Erythroblast (primary cell): ENCODE results near the gene USP40.

Experiments used
- DNase-seq, 2 experiments: peaks; one replicate each; lab custom pipeline; 2025; lab: John Stamatoyannopoulos, UW
- GATA1 ChIP-seq: IDR thresholded peaks from 2 replicates; pipeline ENCODE4 v1.6.1; 2011; ENCODE audit warnings: low read depth, mild to moderate bottlenecking, control low read depth, low read length, moderate library complexity
- POLR2A ChIP-seq: IDR thresholded peaks from 2 replicates; pipeline ENCODE4 v1.6.1; 2011; ENCODE audit warnings: mild to moderate bottlenecking, low read length

The USP40 gene

GRCh38 chr2:233495503-233496496, 70.8 kb downstream of the USP40 start:
- no peak for DNase-seq
- TF ChIP-seq GATA1: no peak
- no peak for TF ChIP-seq POLR2A

- no peak for TF ChIP-seq POLR2A
- peak in 1 of 2 experiments; percentile 6 for DNase-seq
Observed at GRCh38 chr2:233492751-233493150, 73.8 kb downstream of the USP40 start.

GRCh38 chr2:233492078-233492477, 74.5 kb downstream of the USP40 start:
- TF ChIP-seq POLR2A (no peak), GATA1 (no peak)
- no peak for DNase-seq

GRCh38 chr2:233491326-233491725, 75.3 kb downstream of the USP40 start:
- TF ChIP-seq POLR2A (no peak), GATA1 (no peak)
- DNase-seq: no peak

GRCh38 chr2:233490831-233491230, 75.8 kb downstream of the USP40 start:
- no peak for DNase-seq
- no peak for TF ChIP-seq GATA1
- no peak for TF ChIP-seq POLR2A

GRCh38 chr2:233489666-233490065, 76.9 kb downstream of the USP40 start:
- TF ChIP-seq POLR2A (no peak), GATA1 (no peak)
- no peak for DNase-seq

GRCh38 chr2:233489143-233489542, 77.4 kb downstream of the USP40 start:
- no peak for TF ChIP-seq POLR2A
- no peak for TF ChIP-seq GATA1
- no peak for DNase-seq

GRCh38 chr2:233487748-233488345, 78.7 kb downstream of the USP40 start:
- no peak for DNase-seq
- no peak for TF ChIP-seq GATA1
- no peak for TF ChIP-seq POLR2A

- no peak for DNase-seq
- TF ChIP-seq POLR2A: no peak
- TF ChIP-seq GATA1: no peak
Observed at GRCh38 chr2:233486778-233487552, 79.6 kb downstream of the USP40 start.

GRCh38 chr2:233486357-233486756, 80.2 kb downstream of the USP40 start:
- TF ChIP-seq GATA1 (no peak), POLR2A (no peak)
- DNase-seq: no peak

- no peak for DNase-seq
- no peak for TF ChIP-seq POLR2A
- no peak for TF ChIP-seq GATA1
Observed at GRCh38 chr2:233485726-233486125, 80.9 kb downstream of the USP40 start.

- TF ChIP-seq GATA1 (no peak), POLR2A (no peak)
- DNase-seq: no peak
Observed at GRCh38 chr2:233482616-233483015, 84.0 kb downstream of the USP40 start.

- no peak for DNase-seq
- TF ChIP-seq GATA1: no peak
- TF ChIP-seq POLR2A: no peak
Observed at GRCh38 chr2:233481368-233482142, 85.0 kb downstream of the USP40 start.
